PC-3 (cell line): ENCODE data around the gene P2RX4. TPM values are rescaled to one million over a fixed set of nuclear protein-coding genes. Genes with fewer than 3 reads are reported as not detected.
A peak's percentile ranks its signal among the peaks of the same experiment; 100 is the strongest.
"Not testable (repeated sequence)": the region's sequence is repeated elsewhere in the genome, so short reads cannot be mapped to it uniquely, and the experiment has no call there.

ENCODE experiments used
- ATAC-seq: fragments of 200-7000 bp; cut with Tn5 transposase; 2 replicates; pipeline ENCODE4 v1.9.1; 2020; ENCODE audit warnings: mild to moderate bottlenecking, moderate library complexity
- BruUV-seq: library from RNA; stranded (reverse); fragments of 400-500 nt; replicated peaks from 2 replicates; lab custom pipeline; 2021; lab: Mats Ljungman, UMichigan
- CTCF ChIA-PET: fragments of 300-600 bp; sonication (Branson Sonifier 250); formaldehyde crosslinking; loops from one replicate; lab custom pipeline; 2022; ENCODE audit warnings: antibody characterized with exemption; lab: Charles Lee
- POLR2A ChIA-PET: fragments of 300-600 bp; sonication (Branson Sonifier 250); formaldehyde crosslinking; loops from one replicate; lab custom pipeline; 2022; ENCODE audit warnings: antibody characterized with exemption; ENCODE audit not compliant: unreplicated experiment; lab: Charles Lee
- DNase-seq: peaks from one replicate; pipeline ENCODE4 v3.0.0-alpha.2; 2015
- H2AFZ ChIP-seq: fragments of 300-600 bp; sonication (generic); 2 replicates; pipeline ENCODE4 v1.6.0; 2016; ENCODE audit warnings: antibody characterized with exemption, low read length
- H3F3A ChIP-seq: fragments of 300-600 bp; sonication (generic); one replicate; pipeline ENCODE4 v1.6.0; 2017; ENCODE audit warnings: antibody characterized with exemption, low read length, control low read depth, mild to moderate bottlenecking; ENCODE audit not compliant: unreplicated experiment
- H3K27ac ChIP-seq: fragments of 300-600 bp; sonication (generic); 2 replicates; pipeline ENCODE4 v1.5.1; 2016; ENCODE audit warnings: mild to moderate bottlenecking, low read length
- H3K27me3 ChIP-seq: fragments of 300-600 bp; sonication (generic); 2 replicates; pipeline ENCODE4 v1.6.1; 2016; ENCODE audit warnings: low read length, mixed read lengths
- H3K36me3 ChIP-seq: fragments of 300-600 bp; sonication (generic); 2 replicates; pipeline ENCODE4 v1.6.1; 2016; ENCODE audit warnings: low read depth, mixed run types, low read length, mixed read lengths
- H3K4me1 ChIP-seq: fragments of 300-600 bp; sonication (generic); 2 replicates; pipeline ENCODE4 v1.5.1; 2016; ENCODE audit warnings: low read length; ENCODE audit not compliant: insufficient read depth
- H3K4me2 ChIP-seq: fragments of 300-600 bp; sonication (generic); 2 replicates; pipeline ENCODE4 v1.6.0; 2016; ENCODE audit warnings: low read length
- H3K4me3 ChIP-seq: fragments of 300-600 bp; sonication (generic); 2 replicates; pipeline ENCODE4 v1.5.1; 2016; ENCODE audit warnings: mild to moderate bottlenecking, low read length, mixed read lengths
- H3K79me2 ChIP-seq: fragments of 300-600 bp; sonication (generic); 2 replicates; pipeline ENCODE4 v1.6.1; 2017; ENCODE audit warnings: low read length, mixed read lengths
- H3K9ac ChIP-seq: fragments of 300-600 bp; sonication (generic); 2 replicates; pipeline ENCODE4 v1.6.0; 2016; ENCODE audit warnings: mild to moderate bottlenecking, low read length
- H3K9me2 ChIP-seq: fragments of 300-600 bp; sonication (generic); replicated peaks from 2 replicates; pipeline ENCODE4 v1.6.1; 2016; ENCODE audit warnings: mixed run types, low read length, mixed read lengths
- H3K9me3 ChIP-seq: fragments of 300-600 bp; sonication (generic); 2 replicates; pipeline ENCODE4 v1.6.1; 2016; ENCODE audit warnings: low read length, mixed read lengths
- H4K20me1 ChIP-seq: fragments of 300-600 bp; sonication (generic); 2 replicates; pipeline ENCODE4 v1.6.1; 2016; ENCODE audit warnings: low read length, mixed read lengths
- EZH2 ChIP-seq: fragments of 300-600 bp; sonication (generic); IDR thresholded peaks from one replicate; pipeline ENCODE4 v1.6.1; 2017; ENCODE audit warnings: antibody characterized with exemption, mild to moderate bottlenecking, low read length; ENCODE audit not compliant: unreplicated experiment
- EZH2phosphoT487 ChIP-seq: fragments of 300-600 bp; sonication (generic); IDR thresholded peaks from 2 replicates; pipeline ENCODE4 v1.6.1; 2018; ENCODE audit warnings: mild to moderate bottlenecking, antibody characterized with exemption, low read length, borderline replicate concordance
- intact Hi-C: fragments of 100-400 bp; cut with micrococcal nuclease; formaldehyde crosslinking; loops from 2 replicates; pipeline ENCODE4 v1.9.0; 2023
- total RNA-seq: library from RNA; depleted of rRNA; stranded (reverse); fragments of >200 nt; gene quantifications from 2 replicates; pipeline ENCODE4 v1.2.3, GENCODE V29; 2014
- TF ChIP-seq, protein P1 (sequence below): fragments of 300-600 bp; sonication (generic); conservative IDR thresholded peaks from 2 replicates; pipeline ENCODE4 v1.5.1; 2017; ENCODE audit warnings: antibody characterized with exemption, low read depth, mild to moderate bottlenecking, low read length

The P2RX4 gene
- total RNA-seq, 1 experiment from 2014 or later: 21.6 TPM

DNA sequence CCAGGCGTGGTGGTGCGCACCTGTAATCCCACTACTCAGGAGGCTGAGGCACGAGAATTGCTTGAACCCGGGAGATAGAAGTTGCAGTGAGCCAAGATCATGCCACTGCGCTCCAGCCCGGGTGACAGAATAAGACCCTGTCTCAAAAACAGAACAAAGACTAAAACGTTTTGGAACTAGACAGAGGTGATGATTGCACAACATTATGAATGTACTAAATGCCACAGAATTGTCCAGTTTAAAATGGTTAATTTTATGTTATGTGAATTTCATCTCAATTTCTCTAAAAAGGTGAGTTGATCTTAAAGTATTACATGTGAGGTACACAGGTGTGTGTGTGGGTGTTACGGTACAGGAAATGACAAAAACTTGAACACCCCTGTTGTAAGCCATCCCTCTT, 16.5 kb downstream of the P2RX4 start:
- BruUV-seq: no TSS peak
- CTCF ChIA-PET: no interaction called here

DNA sequence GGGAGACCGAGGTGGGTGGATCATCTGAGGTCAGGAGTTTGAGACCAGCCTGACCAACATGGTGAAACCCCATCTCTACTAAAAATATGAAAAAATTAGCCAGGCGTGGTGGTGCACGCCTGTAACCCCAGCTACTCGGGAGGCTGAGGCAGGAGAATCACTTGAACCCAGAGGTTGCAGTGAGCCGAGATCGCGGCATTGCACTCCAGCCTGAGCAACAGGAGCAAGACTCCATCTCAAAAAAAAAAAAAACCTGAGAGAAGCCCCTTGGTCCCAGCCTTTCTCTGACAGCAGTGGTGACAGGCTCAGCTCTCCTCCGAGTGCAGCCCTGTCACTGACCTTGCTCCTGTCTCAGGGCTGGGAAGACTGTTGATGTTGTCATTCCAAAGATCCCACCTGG, 16.9 kb downstream of the P2RX4 start:
- H3K79me2 ChIP-seq, H2AFZ ChIP-seq, H3K9ac ChIP-seq, H3K9me3 ChIP-seq, ATAC-seq, H3K9me2 ChIP-seq, DNase-seq, H3K27me3 ChIP-seq, H3K4me3 ChIP-seq, H3F3A ChIP-seq, H3K36me3 ChIP-seq, CTCF ChIA-PET, intact Hi-C loops, H4K20me1 ChIP-seq, BruUV-seq, POLR2A ChIA-PET: not testable (repeated sequence)
- peak overlapping the region; percentile 62 for H3K4me2 ChIP-seq
- peak overlapping the region; percentile 8; the same call in 1 of the 2 replicates for H3K27ac ChIP-seq
- H3K4me1 ChIP-seq: peaks cover 22% of the 10 kb centered on the region

More for the DNA sequence above, 16.5 kb downstream of the P2RX4 start:
- H3K79me2 ChIP-seq: no peaks in the 10 kb centered on the region
- intact Hi-C loops: no loop called here
- no peaks in the 10 kb centered on the region for H3K9me2 ChIP-seq
- H3K27me3 ChIP-seq: no peaks in the 10 kb centered on the region
- no peak for ATAC-seq
- H3K9ac ChIP-seq: no peak overlapping the region
- no peak overlapping the region for H3K4me3 ChIP-seq
- H3K9me3 ChIP-seq: no peaks in the 10 kb centered on the region
- H3K4me2 ChIP-seq: no peak overlapping the region
- POLR2A ChIA-PET: no interaction called here
- no peaks in the 10 kb centered on the region for H3F3A ChIP-seq
- no peak overlapping the region for H2AFZ ChIP-seq
- H4K20me1 ChIP-seq: no peaks in the 10 kb centered on the region
- TF ChIP-seq, protein P1, sequence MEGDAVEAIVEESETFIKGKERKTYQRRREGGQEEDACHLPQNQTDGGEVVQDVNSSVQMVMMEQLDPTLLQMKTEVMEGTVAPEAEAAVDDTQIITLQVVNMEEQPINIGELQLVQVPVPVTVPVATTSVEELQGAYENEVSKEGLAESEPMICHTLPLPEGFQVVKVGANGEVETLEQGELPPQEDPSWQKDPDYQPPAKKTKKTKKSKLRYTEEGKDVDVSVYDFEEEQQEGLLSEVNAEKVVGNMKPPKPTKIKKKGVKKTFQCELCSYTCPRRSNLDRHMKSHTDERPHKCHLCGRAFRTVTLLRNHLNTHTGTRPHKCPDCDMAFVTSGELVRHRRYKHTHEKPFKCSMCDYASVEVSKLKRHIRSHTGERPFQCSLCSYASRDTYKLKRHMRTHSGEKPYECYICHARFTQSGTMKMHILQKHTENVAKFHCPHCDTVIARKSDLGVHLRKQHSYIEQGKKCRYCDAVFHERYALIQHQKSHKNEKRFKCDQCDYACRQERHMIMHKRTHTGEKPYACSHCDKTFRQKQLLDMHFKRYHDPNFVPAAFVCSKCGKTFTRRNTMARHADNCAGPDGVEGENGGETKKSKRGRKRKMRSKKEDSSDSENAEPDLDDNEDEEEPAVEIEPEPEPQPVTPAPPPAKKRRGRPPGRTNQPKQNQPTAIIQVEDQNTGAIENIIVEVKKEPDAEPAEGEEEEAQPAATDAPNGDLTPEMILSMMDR: no peak
- TF ChIP-seq EZH2 (no peak), EZH2phosphoT487 (no peak)
- peaks cover 22% of the 10 kb centered on the region for H3K4me1 ChIP-seq
- 0 out of 2 replicates have a peak, but pooled peaks cover 4% of the 10 kb centered on the region for H3K36me3 ChIP-seq
- H3K27ac ChIP-seq: no peak overlapping the region
- DNase-seq: no peak

DNA sequence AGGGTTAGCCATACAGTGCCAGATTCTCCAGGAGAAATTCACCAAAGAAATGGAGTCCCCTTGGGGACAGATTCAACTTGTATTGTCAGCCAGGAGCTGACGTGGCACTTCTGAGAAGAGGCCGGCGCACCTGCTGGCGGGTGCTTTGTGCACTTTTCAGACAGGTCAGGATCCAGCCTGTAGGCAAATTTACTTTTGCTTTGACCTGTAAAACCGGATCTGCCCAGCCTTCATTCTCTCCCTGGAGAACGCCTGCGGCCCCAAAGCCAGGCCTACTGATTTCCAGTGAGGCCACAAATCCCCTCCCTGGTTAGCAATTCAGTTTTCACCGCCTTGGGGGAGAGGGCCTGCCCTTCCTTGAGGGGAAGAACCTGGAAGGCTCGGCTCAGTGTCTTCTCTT, 17.4 kb downstream of the P2RX4 start:
- peaks cover 22% of the 10 kb centered on the region for H3K4me1 ChIP-seq
- peak overlapping the region; percentile 62 for H3K4me2 ChIP-seq
- H3K36me3 ChIP-seq: 0 out of 2 replicates have a peak, but pooled peaks cover 4% of the 10 kb centered on the region
- no peak overlapping the region for H3K4me3 ChIP-seq
- no peaks in the 10 kb centered on the region for H3K9me3 ChIP-seq
- TF ChIP-seq EZH2: no peak
- TF ChIP-seq EZH2phosphoT487: no peak
- TF ChIP-seq, protein P1: no peak
- 0 out of 2 replicates have a peak overlapping the region, but pooled peaks have one; percentile 8 for H2AFZ ChIP-seq
- no peaks in the 10 kb centered on the region for H4K20me1 ChIP-seq
- DNase-seq: peak; percentile 91
- H3K79me2 ChIP-seq: no peaks in the 10 kb centered on the region
- CTCF ChIA-PET: no interaction called here
- H3F3A ChIP-seq: no peaks in the 10 kb centered on the region
- no TSS peak for BruUV-seq
- no peaks in the 10 kb centered on the region for H3K27me3 ChIP-seq
- H3K27ac ChIP-seq: peak overlapping the region; percentile 50
- POLR2A ChIA-PET: no interaction called here
- peak; percentile 58 for ATAC-seq
- H3K9me2 ChIP-seq: no peaks in the 10 kb centered on the region
- H3K9ac ChIP-seq: no peak overlapping the region
- intact Hi-C loops: no loop called here
